Astrocyte (in vitro differentiated cells and primary cell): ENCODE data around the gene NDUFB6. TPM values are rescaled to one million over a fixed set of nuclear protein-coding genes. Genes with fewer than 3 reads are reported as not detected.
A peak's percentile ranks its signal among the peaks of the same experiment; 100 is the strongest.

ENCODE experiments used
- DNase-seq: peaks from one replicate; pipeline ENCODE4 v3.0.0-alpha.2; 2010; ENCODE audit warnings: low read depth
- FAIRE-seq: peaks from 2 replicates; lab custom pipeline; 2011; peaks lifted over from hg19 to GRCh38; lab: Jason Lieb, UNC
- H2AFZ ChIP-seq: 2 replicates; pipeline ENCODE4 v1.6.0; 2012; ENCODE audit warnings: low read depth, low read length, inconsistent platforms
- H3K27ac ChIP-seq: 2 replicates; pipeline ENCODE4 v1.5.1; 2011; ENCODE audit warnings: low read depth, low read length, inconsistent platforms
- H3K27me3 ChIP-seq: 2 replicates; pipeline ENCODE4 v1.6.0; 2011; ENCODE audit warnings: low read length, inconsistent platforms; ENCODE audit not compliant: insufficient read depth
- H3K36me3 ChIP-seq: 2 replicates; pipeline ENCODE4 v1.5.1; 2011; ENCODE audit warnings: low read length, inconsistent platforms; ENCODE audit not compliant: insufficient read depth
- H3K4me1 ChIP-seq: 2 replicates; pipeline ENCODE4 v1.5.1; 2011; ENCODE audit warnings: low read length, inconsistent platforms; ENCODE audit not compliant: insufficient read depth
- H3K4me2 ChIP-seq: 2 replicates; pipeline ENCODE4 v1.6.0; 2012; ENCODE audit warnings: low read length, inconsistent platforms
- H3K4me3 ChIP-seq: 2 replicates; pipeline ENCODE4 v1.5.1; 2011; ENCODE audit warnings: low read depth, mild to moderate bottlenecking, low read length, inconsistent platforms; ENCODE audit not compliant: insufficient read depth
- H3K79me2 ChIP-seq: 2 replicates; pipeline ENCODE4 v1.6.0; 2012; ENCODE audit warnings: mild to moderate bottlenecking, low read length, inconsistent platforms; ENCODE audit not compliant: insufficient read depth
- H3K9ac ChIP-seq: 2 replicates; pipeline ENCODE4 v1.6.0; 2012; ENCODE audit warnings: mild to moderate bottlenecking, low read length, inconsistent platforms
- H3K9me3 ChIP-seq: 2 replicates; pipeline ENCODE4 v1.5.1; 2012; ENCODE audit warnings: low read depth, mild to moderate bottlenecking, low read length, inconsistent platforms; ENCODE audit not compliant: insufficient read depth
- H4K20me1 ChIP-seq: 2 replicates; pipeline ENCODE4 v1.6.0; 2012; ENCODE audit warnings: low read length, inconsistent platforms; ENCODE audit not compliant: insufficient read depth
- H3K27ac Mint-ChIP-seq: one replicate; pipeline ENCODE4 v1.8.0; 2021; ENCODE audit warnings: mild to moderate bottlenecking, mixed read lengths; ENCODE audit not compliant: unreplicated experiment
- H3K27me3 Mint-ChIP-seq: one replicate; pipeline ENCODE4 v1.8.0; 2021; ENCODE audit warnings: low read depth, mixed read lengths; ENCODE audit not compliant: unreplicated experiment
- H3K36me3 Mint-ChIP-seq: one replicate; pipeline ENCODE4 v1.8.0; 2021; ENCODE audit warnings: low read depth, mixed read lengths; ENCODE audit not compliant: unreplicated experiment
- H3K4me1 Mint-ChIP-seq: one replicate; pipeline ENCODE4 v1.8.0; 2021; ENCODE audit warnings: low read depth, mixed read lengths; ENCODE audit not compliant: unreplicated experiment
- H3K4me3 Mint-ChIP-seq: one replicate; pipeline ENCODE4 v1.8.0; 2021; ENCODE audit warnings: mild to moderate bottlenecking, moderate library complexity, mixed read lengths; ENCODE audit not compliant: unreplicated experiment
- H3K9me3 Mint-ChIP-seq: one replicate; pipeline ENCODE4 v1.8.0; 2021; ENCODE audit warnings: mild to moderate bottlenecking, mixed read lengths; ENCODE audit not compliant: unreplicated experiment
- EZH2 ChIP-seq: IDR thresholded peaks from 2 replicates; pipeline ENCODE4 v1.6.1; 2012; ENCODE audit warnings: mild to moderate bottlenecking, low read length, inconsistent platforms; ENCODE audit not compliant: insufficient read depth
- total RNA-seq: library from RNA; stranded (reverse); gene quantifications from 2 replicates; pipeline ENCODE4 v1.2.1, GENCODE V29; 2021
- TF ChIP-seq, protein P1 (sequence below): IDR thresholded peaks from 2 replicates; pipeline ENCODE4 v1.5.1; 2011; ENCODE audit warnings: low read depth, mild to moderate bottlenecking, inconsistent platforms, low read length, moderate library complexity; ENCODE audit not compliant: insufficient read depth

The NDUFB6 gene
- total RNA-seq, 1 donor from 2014 or later = 56.7 TPM

DNA sequence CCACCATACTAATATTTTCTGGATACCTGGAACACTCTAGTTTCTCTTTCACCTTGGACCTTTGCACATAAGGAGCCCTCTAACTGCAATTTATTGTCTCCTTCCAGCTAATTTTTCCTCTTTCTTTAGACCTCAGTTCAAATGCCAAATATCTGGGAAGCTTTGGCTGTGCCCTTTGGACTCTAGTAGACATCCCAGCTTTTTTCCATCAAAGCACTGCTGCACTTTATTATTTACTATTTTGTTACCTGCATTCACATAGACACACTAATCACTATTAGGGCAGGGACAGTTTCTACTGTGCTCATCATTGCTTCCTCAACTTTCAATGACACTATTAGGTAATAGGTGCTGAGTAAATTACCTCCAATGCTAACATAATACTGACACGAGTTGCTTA lies 49.0 kb downstream of the NDUFB6 start:
- H3K27me3 Mint-ChIP-seq = no peaks in the 10 kb centered on the region
- no peak for DNase-seq
- Histone ChIP-seq H2AFZ (no peak overlapping the region), H3K27ac (no peak overlapping the region), H3K4me2 (peak overlapping the region; percentile 96), H3K4me3 (no peak overlapping the region), H3K9me3 (no peaks in the 10 kb centered on the region), H3K27me3 (no peaks in the 10 kb centered on the region), H3K9ac (no peak overlapping the region), H3K36me3 (no peaks in the 10 kb centered on the region), H3K79me2 (peaks cover 30% of the 10 kb centered on the region), H4K20me1 (peaks cover 7% of the 10 kb centered on the region), H3K4me1 (peaks cover 8% of the 10 kb centered on the region)
- H3K9me3 Mint-ChIP-seq = peaks cover 5% of the 10 kb centered on the region
- H3K36me3 Mint-ChIP-seq = peaks cover 30% of the 10 kb centered on the region
- TF ChIP-seq, protein P1, sequence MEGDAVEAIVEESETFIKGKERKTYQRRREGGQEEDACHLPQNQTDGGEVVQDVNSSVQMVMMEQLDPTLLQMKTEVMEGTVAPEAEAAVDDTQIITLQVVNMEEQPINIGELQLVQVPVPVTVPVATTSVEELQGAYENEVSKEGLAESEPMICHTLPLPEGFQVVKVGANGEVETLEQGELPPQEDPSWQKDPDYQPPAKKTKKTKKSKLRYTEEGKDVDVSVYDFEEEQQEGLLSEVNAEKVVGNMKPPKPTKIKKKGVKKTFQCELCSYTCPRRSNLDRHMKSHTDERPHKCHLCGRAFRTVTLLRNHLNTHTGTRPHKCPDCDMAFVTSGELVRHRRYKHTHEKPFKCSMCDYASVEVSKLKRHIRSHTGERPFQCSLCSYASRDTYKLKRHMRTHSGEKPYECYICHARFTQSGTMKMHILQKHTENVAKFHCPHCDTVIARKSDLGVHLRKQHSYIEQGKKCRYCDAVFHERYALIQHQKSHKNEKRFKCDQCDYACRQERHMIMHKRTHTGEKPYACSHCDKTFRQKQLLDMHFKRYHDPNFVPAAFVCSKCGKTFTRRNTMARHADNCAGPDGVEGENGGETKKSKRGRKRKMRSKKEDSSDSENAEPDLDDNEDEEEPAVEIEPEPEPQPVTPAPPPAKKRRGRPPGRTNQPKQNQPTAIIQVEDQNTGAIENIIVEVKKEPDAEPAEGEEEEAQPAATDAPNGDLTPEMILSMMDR = no peak
- TF ChIP-seq EZH2 = no peak
- peak overlapping the region; percentile 96 for H3K27ac Mint-ChIP-seq
- peaks cover 24% of the 10 kb centered on the region for H3K4me1 Mint-ChIP-seq
- no peak for FAIRE-seq
- H3K4me3 Mint-ChIP-seq = peak overlapping the region; percentile 97

DNA sequence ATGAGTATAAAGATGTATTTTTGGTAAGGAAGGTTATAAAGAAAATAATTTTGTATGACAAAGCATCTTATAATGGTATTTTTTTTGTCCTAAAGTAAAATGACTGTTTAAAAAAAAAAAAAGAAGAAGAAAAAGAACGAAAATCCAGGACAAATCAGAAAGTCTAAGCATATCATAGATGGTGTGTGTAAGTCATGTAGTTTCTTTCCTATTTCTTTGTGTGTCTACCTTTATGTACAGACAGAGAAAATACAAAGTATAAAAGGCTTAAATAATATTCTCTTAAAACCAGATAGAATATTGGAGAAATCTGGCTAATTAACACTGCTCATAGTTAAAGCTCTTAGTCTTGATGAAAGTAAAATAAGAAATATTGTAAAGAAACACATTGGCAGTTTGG lies 54.7 kb downstream of the NDUFB6 start:
- no peak overlapping the region for H2AFZ ChIP-seq
- no peaks in the 10 kb centered on the region for H3K9me3 ChIP-seq
- no peaks in the 10 kb centered on the region for H3K36me3 ChIP-seq
- H3K79me2 ChIP-seq = peaks cover 16% of the 10 kb centered on the region
- H3K36me3 Mint-ChIP-seq = peaks cover 38% of the 10 kb centered on the region
- no peak overlapping the region for H3K27ac Mint-ChIP-seq
- H3K27me3 ChIP-seq = no peaks in the 10 kb centered on the region
- H3K4me3 ChIP-seq = no peak overlapping the region
- no peak for DNase-seq
- H3K9ac ChIP-seq = no peak overlapping the region
- no peak for TF ChIP-seq EZH2
- TF ChIP-seq, protein P1 = no peak
- no peaks in the 10 kb centered on the region for H3K4me1 ChIP-seq
- no peaks in the 10 kb centered on the region for H3K27me3 Mint-ChIP-seq
- peak overlapping the region; percentile 84 for H3K4me3 Mint-ChIP-seq
- peaks cover 2% of the 10 kb centered on the region for H3K9me3 Mint-ChIP-seq
- no peak overlapping the region for H3K4me2 ChIP-seq
- FAIRE-seq = no peak
- H3K4me1 Mint-ChIP-seq = peaks cover 31% of the 10 kb centered on the region
- H4K20me1 ChIP-seq = peaks cover 4% of the 10 kb centered on the region
- H3K27ac ChIP-seq = no peak overlapping the region

DNA sequence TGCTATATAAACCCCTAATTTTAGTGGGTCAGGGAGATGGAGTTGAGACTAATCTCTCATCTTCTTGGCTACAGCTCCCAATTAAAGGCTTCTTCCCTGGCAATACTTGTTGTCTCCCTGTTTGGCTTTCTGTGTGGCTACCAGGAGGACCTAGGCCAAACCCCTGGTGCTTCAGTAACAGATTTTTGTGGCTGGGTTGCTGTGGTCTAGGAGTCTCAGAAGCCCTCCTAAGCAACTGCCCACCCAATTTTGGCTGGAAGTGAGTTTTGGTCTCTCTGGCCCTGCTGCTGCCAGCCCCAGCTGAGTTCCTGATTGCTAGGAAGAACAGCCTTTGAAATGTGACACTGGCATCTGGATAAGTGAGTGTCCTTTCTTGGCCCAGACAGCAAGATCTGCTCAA lies 56.7 kb downstream of the NDUFB6 start:
- H3K36me3 ChIP-seq = no peaks in the 10 kb centered on the region
- Mint-ChIP-seq H3K9me3 (peaks cover 2% of the 10 kb centered on the region), H3K27ac (peak overlapping the region; percentile 82), H3K36me3 (peaks cover 28% of the 10 kb centered on the region), H3K27me3 (no peaks in the 10 kb centered on the region), H3K4me1 (peaks cover 39% of the 10 kb centered on the region), H3K4me3 (peak overlapping the region; percentile 73)
- FAIRE-seq (no peak), DNase-seq (no peak)
- H3K4me1 ChIP-seq = no peaks in the 10 kb centered on the region
- H3K79me2 ChIP-seq = peaks cover 9% of the 10 kb centered on the region
- no peaks in the 10 kb centered on the region for H3K9me3 ChIP-seq
- H2AFZ ChIP-seq = no peak overlapping the region
- H4K20me1 ChIP-seq = no peaks in the 10 kb centered on the region
- H3K4me3 ChIP-seq = no peak overlapping the region
- H3K27ac ChIP-seq = no peak overlapping the region
- H3K9ac ChIP-seq = no peak overlapping the region
- TF ChIP-seq EZH2 = no peak
- TF ChIP-seq, protein P1 = no peak
- H3K4me2 ChIP-seq = no peak overlapping the region
- no peaks in the 10 kb centered on the region for H3K27me3 ChIP-seq
